Neural progenitor cell (in vitro differentiated cells): ENCODE data around the gene SIGLEC1. TPM values are rescaled to one million over a fixed set of nuclear protein-coding genes. Genes with fewer than 3 reads are reported as not detected.

Experiments
- DNase-seq: peaks from one replicate; pipeline ENCODE4 v3.0.0-alpha.2; 2016; ENCODE audit warnings: low spot score
- H2AFZ ChIP-seq: fragments of 200-600 bp; sonication (generic); replicated peaks from 2 replicates; pipeline ENCODE4 v1.6.1; 2016; ENCODE audit warnings: antibody characterized with exemption
- H3F3A ChIP-seq: fragments of 200-600 bp; sonication (generic); 2 replicates; pipeline ENCODE4 v1.6.1; 2016; ENCODE audit warnings: antibody characterized with exemption, low read depth
- H3K27ac ChIP-seq: fragments of 200-600 bp; sonication (generic); 2 replicates; pipeline ENCODE4 v1.5.1; 2016; ENCODE audit warnings: mild to moderate bottlenecking
- H3K27me3 ChIP-seq: fragments of 200-600 bp; sonication (generic); 2 replicates; pipeline ENCODE4 v1.6.1; 2016; ENCODE audit warnings: mild to moderate bottlenecking, moderate library complexity
- H3K36me3 ChIP-seq: fragments of 200-600 bp; sonication (generic); 2 replicates; pipeline ENCODE4 v1.5.1; 2016
- H3K4me1 ChIP-seq: fragments of 200-600 bp; sonication (generic); 2 replicates; pipeline ENCODE4 v1.6.1; 2016; ENCODE audit warnings: mixed run types
- H3K4me2 ChIP-seq: fragments of 200-600 bp; sonication (generic); 2 replicates; pipeline ENCODE4 v1.6.1; 2016
- H3K4me3 ChIP-seq: fragments of 200-600 bp; sonication (generic); 2 replicates; pipeline ENCODE4 v1.5.1; 2016
- H3K79me2 ChIP-seq: fragments of 200-600 bp; sonication (generic); 2 replicates; pipeline ENCODE4 v1.6.1; 2016; ENCODE audit warnings: low read depth
- H3K9ac ChIP-seq: fragments of 200-600 bp; sonication (generic); 2 replicates; pipeline ENCODE4 v1.6.1; 2016
- H3K9me3 ChIP-seq: fragments of 200-600 bp; sonication (generic); 2 replicates; pipeline ENCODE4 v1.5.1; 2016; ENCODE audit warnings: low read depth
- H4K20me1 ChIP-seq: fragments of 200-600 bp; sonication (generic); 2 replicates; pipeline ENCODE4 v1.6.1; 2016; ENCODE audit warnings: low read depth
- H3K27ac Mint-ChIP-seq: 3 replicates; pipeline ENCODE4 v1.8.0; 2021; ENCODE audit warnings: mixed read lengths
- H3K27me3 Mint-ChIP-seq: 2 replicates; pipeline ENCODE4 v1.8.0; 2022; ENCODE audit warnings: low read depth, mild to moderate bottlenecking, inconsistent platforms, moderate library complexity, mixed read lengths; ENCODE audit not compliant: insufficient read depth
- H3K36me3 Mint-ChIP-seq: 3 replicates; pipeline ENCODE4 v1.8.0; 2021; ENCODE audit warnings: mixed read lengths
- H3K4me1 Mint-ChIP-seq: 3 replicates; pipeline ENCODE4 v1.8.0; 2021; ENCODE audit warnings: mixed read lengths
- H3K4me3 Mint-ChIP-seq: 3 replicates; pipeline ENCODE4 v1.8.0; 2021; ENCODE audit warnings: mild to moderate bottlenecking, moderate library complexity, mixed read lengths
- H3K9me3 Mint-ChIP-seq: 3 replicates; pipeline ENCODE4 v1.8.0; 2020; ENCODE audit warnings: mixed read lengths
- EZH2 ChIP-seq: fragments of 200-600 bp; sonication (generic); IDR thresholded peaks from 2 replicates; pipeline ENCODE4 v1.6.1; 2017; ENCODE audit warnings: antibody characterized with exemption, mild to moderate bottlenecking, moderate library complexity
- EZH2phosphoT487 ChIP-seq: fragments of 200-600 bp; sonication (generic); IDR thresholded peaks from 2 replicates; pipeline ENCODE4 v1.6.1; 2017; ENCODE audit warnings: antibody characterized with exemption
- total RNA-seq: library from RNA; depleted of rRNA; stranded (reverse); fragments of >200 nt; gene quantifications from 2 replicates; pipeline ENCODE4 v1.2.3, GENCODE V29; 2015; ENCODE audit warnings: low replicate concordance
- TF ChIP-seq, protein P1 (sequence below): fragments of 200-600 bp; sonication (generic); IDR thresholded peaks from 2 replicates; pipeline ENCODE4 v1.5.1; 2017; ENCODE audit warnings: antibody characterized with exemption, mild to moderate bottlenecking

Gene SIGLEC1
- total RNA-seq, 1 donor from 2014 or later, result not detected

DNA sequence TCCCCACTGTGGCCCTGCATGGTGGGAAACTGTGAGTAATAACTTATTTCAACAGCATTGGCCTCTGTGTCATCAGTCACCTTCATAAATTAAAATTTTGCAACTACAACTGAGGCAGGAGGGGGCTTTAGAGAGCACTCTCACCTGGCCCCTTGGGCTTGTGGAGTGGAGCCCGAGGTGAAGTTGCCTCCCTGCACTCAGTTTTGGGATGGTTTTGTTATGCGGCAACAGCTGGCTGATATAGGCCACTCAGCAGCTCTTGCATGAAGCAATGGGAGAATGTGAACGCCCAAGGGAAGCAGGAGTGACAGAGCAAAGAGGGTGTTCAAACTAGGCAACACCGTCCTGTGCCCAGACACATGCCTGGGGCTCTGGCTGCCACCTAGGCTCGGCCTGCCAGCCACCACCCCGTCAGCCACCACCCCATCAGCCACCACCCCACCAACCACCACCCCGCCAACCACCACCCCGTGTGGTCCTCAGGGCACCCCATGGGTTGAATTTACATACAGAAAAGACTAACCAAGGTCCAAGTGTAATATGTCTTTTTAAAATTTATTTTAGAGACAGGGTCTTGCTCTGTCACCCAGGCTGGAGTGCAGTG lies 44.9 kb downstream of the SIGLEC1 start:
- H3K4me2 ChIP-seq, result no peak overlapping the region
- no peak overlapping the region for H3K27ac ChIP-seq
- H3K36me3 ChIP-seq, result no peaks in the 10 kb centered on the region
- no peak overlapping the region for H3K9ac ChIP-seq
- no peaks in the 10 kb centered on the region for H3F3A ChIP-seq
- no peaks in the 10 kb centered on the region for H4K20me1 ChIP-seq
- H3K27me3 Mint-ChIP-seq, result peaks cover 14% of the 10 kb centered on the region
- peaks cover 14% of the 10 kb centered on the region for H3K4me1 Mint-ChIP-seq
- TF ChIP-seq EZH2 (no peak), EZH2phosphoT487 (no peak)
- TF ChIP-seq, protein P1, sequence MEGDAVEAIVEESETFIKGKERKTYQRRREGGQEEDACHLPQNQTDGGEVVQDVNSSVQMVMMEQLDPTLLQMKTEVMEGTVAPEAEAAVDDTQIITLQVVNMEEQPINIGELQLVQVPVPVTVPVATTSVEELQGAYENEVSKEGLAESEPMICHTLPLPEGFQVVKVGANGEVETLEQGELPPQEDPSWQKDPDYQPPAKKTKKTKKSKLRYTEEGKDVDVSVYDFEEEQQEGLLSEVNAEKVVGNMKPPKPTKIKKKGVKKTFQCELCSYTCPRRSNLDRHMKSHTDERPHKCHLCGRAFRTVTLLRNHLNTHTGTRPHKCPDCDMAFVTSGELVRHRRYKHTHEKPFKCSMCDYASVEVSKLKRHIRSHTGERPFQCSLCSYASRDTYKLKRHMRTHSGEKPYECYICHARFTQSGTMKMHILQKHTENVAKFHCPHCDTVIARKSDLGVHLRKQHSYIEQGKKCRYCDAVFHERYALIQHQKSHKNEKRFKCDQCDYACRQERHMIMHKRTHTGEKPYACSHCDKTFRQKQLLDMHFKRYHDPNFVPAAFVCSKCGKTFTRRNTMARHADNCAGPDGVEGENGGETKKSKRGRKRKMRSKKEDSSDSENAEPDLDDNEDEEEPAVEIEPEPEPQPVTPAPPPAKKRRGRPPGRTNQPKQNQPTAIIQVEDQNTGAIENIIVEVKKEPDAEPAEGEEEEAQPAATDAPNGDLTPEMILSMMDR, result no peak
- no peaks in the 10 kb centered on the region for H3K79me2 ChIP-seq
- no peaks in the 10 kb centered on the region for H3K9me3 ChIP-seq
- H3K4me1 ChIP-seq, result no peaks in the 10 kb centered on the region
- H3K36me3 Mint-ChIP-seq, result no peaks in the 10 kb centered on the region
- no peak for DNase-seq
- H3K4me3 ChIP-seq, result no peak overlapping the region
- H3K4me3 Mint-ChIP-seq, result no peak overlapping the region
- H3K27ac Mint-ChIP-seq, result no peak overlapping the region
- no peaks in the 10 kb centered on the region for H3K9me3 Mint-ChIP-seq
- no peak overlapping the region for H2AFZ ChIP-seq
- peaks cover 17% of the 10 kb centered on the region for H3K27me3 ChIP-seq

DNA sequence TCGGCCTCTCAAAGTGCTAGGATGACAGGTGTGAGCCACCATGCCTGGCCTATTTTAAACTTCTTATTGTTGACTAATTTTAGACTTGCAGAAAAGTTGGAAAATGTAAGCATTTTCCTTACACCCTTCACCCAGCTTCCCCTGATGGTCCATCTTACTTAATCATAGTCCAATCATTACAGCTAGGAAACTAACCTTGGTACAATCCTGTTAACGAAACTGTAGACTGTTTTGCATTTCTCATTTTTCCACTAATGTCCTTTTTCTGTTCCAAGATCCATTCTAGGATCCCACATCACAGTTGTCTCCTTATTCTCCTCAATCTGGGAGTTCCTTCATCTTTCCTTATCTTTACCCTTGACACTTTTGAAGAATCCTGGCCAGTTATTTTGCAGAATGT lies 48.5 kb downstream of the SIGLEC1 start:
- no peak for DNase-seq
- H3K36me3 ChIP-seq, result no peaks in the 10 kb centered on the region
- no peak overlapping the region for H3K4me2 ChIP-seq
- peaks cover 12% of the 10 kb centered on the region for H3K27me3 Mint-ChIP-seq
- H3K4me1 Mint-ChIP-seq, result peaks cover 16% of the 10 kb centered on the region
- peaks cover 11% of the 10 kb centered on the region for H3K27me3 ChIP-seq
- H3K9ac ChIP-seq, result no peak overlapping the region
- no peaks in the 10 kb centered on the region for H3K4me1 ChIP-seq
- H2AFZ ChIP-seq, result no peak overlapping the region
- H3K4me3 ChIP-seq, result no peak overlapping the region
- no peak overlapping the region for H3K27ac Mint-ChIP-seq
- H3K9me3 Mint-ChIP-seq, result peaks cover 4% of the 10 kb centered on the region
- H3K27ac ChIP-seq, result no peak overlapping the region
- no peaks in the 10 kb centered on the region for H3F3A ChIP-seq
- H3K79me2 ChIP-seq, result no peaks in the 10 kb centered on the region
- TF ChIP-seq EZH2 (no peak), EZH2phosphoT487 (no peak)
- TF ChIP-seq, protein P1, result no peak
- H4K20me1 ChIP-seq, result no peaks in the 10 kb centered on the region
- H3K36me3 Mint-ChIP-seq, result no peaks in the 10 kb centered on the region
- no peak overlapping the region for H3K4me3 Mint-ChIP-seq
- H3K9me3 ChIP-seq, result no peaks in the 10 kb centered on the region

DNA sequence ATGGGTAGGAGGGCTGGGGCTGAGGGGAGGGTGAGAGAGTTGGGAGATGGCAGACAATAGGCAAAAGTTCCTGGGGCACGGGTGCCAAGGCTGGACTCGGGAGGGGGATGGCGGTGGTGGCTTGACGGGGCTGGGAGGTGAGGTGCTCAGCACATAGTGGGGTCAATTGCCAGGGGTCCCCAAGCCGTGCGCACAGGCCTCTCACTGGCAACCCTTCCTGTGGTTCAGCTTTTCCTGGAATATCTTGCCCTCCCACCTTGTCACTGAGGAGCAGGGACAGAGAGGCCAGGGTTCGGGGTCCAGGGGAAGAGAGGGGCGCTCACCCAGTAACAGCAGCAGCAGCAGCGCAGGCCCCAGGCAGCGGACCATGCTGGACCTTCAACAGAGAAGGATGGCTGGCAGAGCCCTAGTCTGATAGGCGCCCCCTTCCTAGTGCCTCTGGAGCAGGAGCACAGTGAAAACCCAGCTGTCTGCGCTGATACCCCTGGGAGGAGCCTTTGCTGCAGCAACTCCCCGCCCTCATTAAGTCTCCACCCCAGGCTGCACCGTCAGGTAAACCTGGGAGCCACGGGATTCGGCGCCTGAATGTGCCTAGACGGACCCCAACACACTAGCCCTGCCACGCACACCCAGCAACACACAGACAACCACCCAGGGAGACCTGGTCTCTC lies 49.2 kb downstream of the SIGLEC1 start, which contains the start of gene GFRA4:
Gene GFRA4 (minus strand): TSS at position 369 of the 671 bp plus-strand sequence. CDS start 0 bp downstream, at position 369.
- Mint-ChIP-seq H3K9me3 (peaks cover 4% of the 10 kb centered on the region), H3K4me3 (no peak within 1 kb of the TSS), H3K27me3 (peaks cover 15% of the 10 kb centered on the region), H3K36me3 (no peaks in the 10 kb centered on the region), H3K4me1 (peaks cover 17% of the 10 kb centered on the region), H3K27ac (peak within 1 kb of the TSS; percentile 93)
- Histone ChIP-seq H3K79me2 (no peaks in the 10 kb centered on the region), H2AFZ (peak within 1 kb of the TSS; percentile 34), H4K20me1 (no peaks in the 10 kb centered on the region), H3K4me2 (peak within 1 kb of the TSS; percentile 22), H3K9ac (no peak within 1 kb of the TSS), H3K4me3 (no peak within 1 kb of the TSS), H3K36me3 (no peaks in the 10 kb centered on the region), H3K9me3 (no peaks in the 10 kb centered on the region), H3K27ac (no peak within 1 kb of the TSS), H3K4me1 (peaks cover 5% of the 10 kb centered on the region), H3F3A (no peaks in the 10 kb centered on the region), H3K27me3 (peaks cover 11% of the 10 kb centered on the region)
- peak; percentile 51 for DNase-seq
- TF ChIP-seq, protein P1, result no peak
- no peak for TF ChIP-seq EZH2phosphoT487
- no peak for TF ChIP-seq EZH2

Other genes with a start within 250 kb of the SIGLEC1 start
- gene ATRN, start 241.6 kb downstream of the SIGLEC1 start, total RNA-seq, result 31.2 and 36.8 TPM in 2 replicates
- not detected in 2 replicates for gene GFRA4, start 49.2 kb downstream of the SIGLEC1 start, total RNA-seq
- gene ADAM33, start 30.6 kb downstream of the SIGLEC1 start, total RNA-seq, result 7.0 and 18.9 TPM in 2 replicates
- gene HSPA12B, start 20.1 kb upstream of the SIGLEC1 start, total RNA-seq, result 0.15 and 0.71 TPM in 2 replicates
- 17.6 and 42.8 TPM in 2 replicates for gene ADISSP, start 55.2 kb upstream of the SIGLEC1 start, total RNA-seq
- 0.34 and 1.2 TPM in 2 replicates for gene SPEF1, start 68.8 kb upstream of the SIGLEC1 start, total RNA-seq
- 5.0 and 28.9 TPM in 2 replicates for gene CENPB, start 74.1 kb upstream of the SIGLEC1 start, total RNA-seq
- gene CDC25B, start 83.7 kb upstream of the SIGLEC1 start, total RNA-seq, result 9.3 and 22.9 TPM in 2 replicates
- gene AP5S1, start 107.9 kb upstream of the SIGLEC1 start, total RNA-seq, result 1.2 and 3.4 TPM in 2 replicates
- 14.1 and 23.4 TPM in 2 replicates for gene MAVS, start 134.2 kb upstream of the SIGLEC1 start, total RNA-seq
- 55.7 and 60.7 TPM in 2 replicates for gene PANK2, start 176.8 kb upstream of the SIGLEC1 start, total RNA-seq